ENCODE measurements around the gene DPYSL3.

The DPYSL3 gene

GRCh38 chr5:147348046-147348445, 161.8 kb downstream of the DPYSL3 start:
- CTCF ChIA-PET = interaction anchor here (0.8 kb wide), 1 partner anchor 15 kb away, joined by 3 read pairs; no protein-coding TSS in a partner anchor
- POLR2A ChIA-PET = no interaction called here
- no peak for DNase-seq (ENCODE audit: extremely low spot score)
- TF ChIP-seq CTCF (IDR thresholded peaks at IDR 0.05; ENCODE audit: control extremely low read depth, extremely low read depth, low read depth, missing control alignments) = no peak

GRCh38 chr5:147346006-147346561, 163.8 kb downstream of the DPYSL3 start:
- CTCF ChIA-PET = interaction anchor here (1.1 kb wide), 1 partner anchor 11 kb away, joined by 3 read pairs; no protein-coding TSS in a partner anchor

GRCh38 chr5:147344861-147345260, 165.0 kb downstream of the DPYSL3 start:
- ChIA-PET CTCF (no interaction called here), POLR2A (no interaction called here)
- TF ChIP-seq CTCF (IDR thresholded peaks at IDR 0.05; ENCODE audit: control extremely low read depth, extremely low read depth, low read depth, missing control alignments) = no peak
- no peak for DNase-seq (ENCODE audit: extremely low spot score)

More at GRCh38 chr5:147346006-147346561, 163.8 kb downstream of the DPYSL3 start:
- POLR2A ChIA-PET = no interaction called here
- DNase-seq (ENCODE audit: extremely low spot score) = no peak
- TF ChIP-seq CTCF (IDR thresholded peaks at IDR 0.05; ENCODE audit: control extremely low read depth, extremely low read depth, low read depth, missing control alignments) = no peak

GRCh38 chr5:147341345-147341744, 168.5 kb downstream of the DPYSL3 start:
- ChIA-PET POLR2A (no interaction called here), CTCF (no interaction called here)
- DNase-seq (ENCODE audit: extremely low spot score) = no peak
- no peak for TF ChIP-seq CTCF (IDR thresholded peaks at IDR 0.05; ENCODE audit: control extremely low read depth, extremely low read depth, low read depth, missing control alignments)

GRCh38 chr5:147340941-147341340, 168.9 kb downstream of the DPYSL3 start:
- POLR2A ChIA-PET = no interaction called here
- DNase-seq (ENCODE audit: extremely low spot score) = no peak
- CTCF ChIA-PET = no interaction called here
- no peak for TF ChIP-seq CTCF (IDR thresholded peaks at IDR 0.05; ENCODE audit: control extremely low read depth, extremely low read depth, low read depth, missing control alignments)

All from GM10248 (cell line).